NCI-H524 (cell line): Measurements from ENCODE around the gene ME1.

ENCODE experiments used
- DNase-seq, 2 experiments: peaks; one replicate each; lab custom pipeline; 2025; lab: John Stamatoyannopoulos, UW

Gene ME1

DNA sequence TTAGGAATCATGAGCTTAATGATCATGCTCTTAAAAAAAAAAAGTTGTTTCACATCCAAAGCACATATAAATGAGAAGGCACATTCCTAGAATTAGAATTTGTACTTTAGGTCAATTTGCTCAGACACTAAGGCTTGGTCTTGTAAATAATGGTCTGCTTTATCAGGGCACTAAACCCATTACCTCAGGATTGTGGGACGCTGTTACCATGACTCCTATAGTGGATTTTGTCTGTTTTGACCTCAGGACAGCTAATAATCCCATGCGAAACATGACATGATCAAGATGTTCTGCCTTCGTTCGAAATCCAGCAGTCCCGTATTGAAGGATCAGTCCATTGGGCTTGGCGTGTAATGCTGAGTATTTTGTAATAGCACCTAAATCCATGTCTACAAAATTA, 240.2 kb downstream of the ME1 start:
- DNase-seq, result no peak

DNA sequence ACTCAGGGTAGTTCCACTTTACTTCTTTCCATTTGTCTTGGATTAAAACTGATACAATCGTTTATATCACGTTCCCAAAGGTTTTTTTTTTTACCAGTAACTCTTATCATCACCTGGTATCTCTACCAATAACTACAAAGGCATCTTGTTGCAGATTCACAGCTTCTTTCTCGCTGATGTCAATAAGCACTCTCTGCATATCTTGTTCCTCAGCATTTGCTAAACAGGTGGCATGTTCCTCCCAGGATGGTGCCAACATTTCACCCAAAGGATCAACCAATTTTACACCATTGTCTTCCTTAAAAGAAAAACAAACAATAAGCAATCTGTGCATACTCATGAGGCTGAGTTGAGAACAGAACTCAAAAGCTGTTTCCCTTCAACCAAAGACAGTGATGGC, 242.3 kb downstream of the ME1 start:
- DNase-seq, result no peak

DNA sequence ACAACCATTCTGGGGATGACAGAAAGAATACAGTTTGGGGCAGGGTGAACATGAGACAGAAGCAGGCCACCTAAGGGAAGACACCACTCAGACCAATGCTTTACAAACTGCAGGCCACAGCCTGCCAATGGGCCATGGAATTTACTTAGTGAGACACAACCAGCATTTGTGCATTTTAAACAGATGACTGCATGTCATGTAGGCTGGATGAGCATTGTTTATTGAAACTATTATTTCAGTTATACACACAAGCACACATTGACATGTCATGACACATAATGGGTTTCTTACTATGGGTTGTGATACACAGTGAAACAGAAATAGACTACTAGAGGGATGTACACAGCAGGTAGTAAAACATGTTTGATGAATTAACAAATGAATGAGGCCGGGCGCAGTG, 245.8 kb downstream of the ME1 start:
- DNase-seq, result no peak

DNA sequence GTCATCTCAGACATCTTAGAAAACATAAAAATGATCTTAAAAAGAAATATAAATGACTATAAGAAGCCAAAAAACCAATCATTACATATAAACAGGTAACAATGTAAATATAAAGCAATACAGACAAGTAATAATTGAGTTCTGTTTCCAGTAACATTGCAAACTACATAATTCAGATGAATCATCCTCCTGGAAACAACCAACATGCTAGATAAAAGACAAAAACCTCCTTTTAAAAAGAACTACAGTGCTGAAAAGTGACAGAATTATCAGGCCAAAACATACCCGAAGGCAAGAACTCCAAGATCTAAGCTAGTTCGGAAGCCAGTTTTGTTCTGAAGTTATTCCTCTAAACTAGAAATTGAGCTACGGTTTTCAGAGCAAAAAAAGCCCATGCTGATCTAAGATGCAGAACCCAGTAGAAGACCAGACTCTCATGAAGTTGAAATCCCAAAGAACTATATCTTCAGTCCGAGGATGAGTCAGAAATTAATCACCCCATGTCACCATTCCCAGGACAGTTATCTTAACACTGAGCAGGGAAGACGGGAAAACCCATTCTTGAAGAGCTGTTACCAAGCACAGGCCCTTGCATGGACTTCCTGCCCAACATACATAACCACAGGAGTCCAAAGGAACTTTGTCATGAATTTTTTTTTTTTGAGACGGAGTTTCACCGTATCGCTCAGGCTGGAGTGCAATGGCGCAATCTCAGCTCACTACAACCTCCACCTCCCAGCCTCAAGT, 247.6 kb downstream of the ME1 start:
- DNase-seq, result no peak

DNA sequence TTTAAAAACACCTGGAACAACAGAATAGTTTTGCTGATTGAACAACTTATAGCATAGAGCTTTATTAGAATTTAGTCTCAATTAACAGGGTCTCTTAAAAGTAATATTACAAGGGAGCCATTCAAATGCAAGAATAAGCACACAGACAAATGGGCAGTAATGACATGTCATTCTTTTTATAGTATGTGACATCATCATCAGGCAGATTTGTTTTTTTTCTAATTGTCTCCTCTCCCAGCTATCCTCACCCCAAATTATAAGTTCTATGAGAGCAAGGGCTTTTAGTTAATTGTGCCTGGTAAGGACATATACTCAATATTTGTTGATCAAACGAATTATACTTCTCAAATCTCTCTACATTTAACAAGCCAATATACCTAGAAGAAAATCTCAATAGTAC, 248.7 kb downstream of the ME1 start:
- no peak for DNase-seq

DNA sequence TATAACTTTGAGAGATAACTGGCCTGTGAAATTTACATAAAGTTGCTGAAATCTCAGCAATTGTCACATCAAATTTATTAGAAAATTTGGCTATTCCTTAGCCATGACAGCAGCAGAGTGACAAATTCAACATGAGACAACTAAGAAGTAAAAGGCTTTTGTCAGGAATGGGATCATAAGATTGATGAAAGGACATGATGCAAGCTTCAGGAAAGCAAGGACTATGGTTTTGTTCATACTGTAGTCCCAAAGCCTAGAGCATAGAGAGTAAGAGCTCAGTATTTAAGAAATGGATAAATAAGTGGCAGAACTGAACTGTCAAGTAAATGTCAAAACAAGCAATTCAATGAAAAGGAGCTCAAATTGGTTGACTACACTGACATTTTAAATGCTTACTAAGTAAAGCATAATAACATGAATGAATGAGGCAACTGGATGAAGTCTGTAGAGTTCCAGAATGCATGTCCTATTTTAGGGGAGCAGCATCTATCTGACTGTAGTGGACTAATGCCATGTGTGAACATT, 250.4 kb downstream of the ME1 start:
- DNase-seq, result no peak

DNA sequence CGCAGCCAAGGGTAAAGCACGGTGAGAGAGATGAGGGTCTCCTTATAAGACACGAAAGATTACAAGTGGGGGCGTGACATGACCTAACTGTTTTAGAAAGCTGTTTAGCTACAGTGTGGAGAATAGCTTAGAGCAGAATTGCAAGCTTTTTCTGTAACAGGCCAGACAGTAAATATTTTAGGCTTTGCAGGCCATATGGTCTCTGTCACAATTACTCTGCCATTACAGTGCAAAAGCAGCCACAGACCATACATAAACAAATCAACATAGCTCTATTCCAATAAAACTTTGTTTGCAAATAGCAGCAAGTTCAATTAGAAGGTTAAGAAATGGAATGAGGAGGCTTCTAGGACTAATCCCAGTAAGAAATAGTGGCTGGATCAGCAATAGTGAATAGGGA, 254.6 kb downstream of the ME1 start:
- no peak for DNase-seq

DNA sequence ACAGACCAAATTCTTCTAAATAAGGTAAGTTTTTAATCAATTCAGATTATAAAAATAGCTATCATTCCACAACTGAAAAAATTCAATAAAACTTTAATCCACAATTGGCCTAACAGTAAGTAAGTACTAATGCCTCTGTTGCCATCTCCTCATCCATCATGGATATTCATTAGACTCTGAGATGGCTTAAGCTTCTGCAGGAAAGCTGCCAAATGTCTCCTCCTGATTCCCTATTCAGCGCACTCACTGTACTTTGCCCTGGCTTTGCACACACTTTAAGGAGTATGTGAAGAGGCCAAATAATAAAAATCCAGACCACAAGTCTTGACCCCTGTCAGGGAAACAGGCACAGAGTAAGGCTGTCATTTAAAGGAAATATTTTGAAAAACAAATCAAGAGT, 261.3 kb downstream of the ME1 start:
- peak in 1 of 2 experiments; percentile 4 for DNase-seq

DNA sequence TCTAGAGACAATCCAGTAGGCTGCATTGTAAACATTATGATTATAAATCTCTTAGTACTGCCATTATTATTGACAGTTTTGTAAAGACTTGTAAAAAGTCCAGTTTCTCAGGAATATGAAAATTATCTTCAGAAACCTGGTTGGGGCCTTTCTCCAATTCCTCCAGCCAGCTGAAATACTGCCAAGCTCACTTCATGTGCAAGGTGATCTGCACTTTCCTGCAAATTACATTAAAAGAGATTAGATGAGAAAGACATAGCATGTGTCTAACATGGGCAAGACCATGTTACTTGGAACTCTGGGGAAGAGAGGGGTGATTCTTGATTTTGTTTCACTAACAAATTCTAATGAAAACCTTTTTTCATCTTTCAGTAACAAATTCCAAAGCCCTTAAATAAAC, 261.7 kb downstream of the ME1 start:
- no peak for DNase-seq

DNA sequence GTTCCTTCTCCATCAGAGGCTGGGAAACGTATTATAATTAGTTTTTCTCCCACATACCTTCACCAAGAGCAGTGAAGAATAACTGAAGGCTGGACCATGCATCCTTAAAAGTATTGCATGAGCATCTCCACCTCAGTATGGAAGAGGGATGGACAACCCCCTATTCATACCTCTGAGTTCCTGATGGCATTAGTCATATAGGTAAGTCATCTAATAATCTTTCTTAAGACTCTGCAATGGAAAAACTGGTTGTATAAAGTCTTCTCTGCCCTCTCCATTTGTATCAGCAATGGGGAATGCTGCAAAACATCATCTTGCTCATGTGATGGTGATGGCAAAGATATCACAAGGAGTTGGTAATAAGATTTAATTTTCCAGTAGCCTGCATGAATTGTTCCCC, 262.3 kb downstream of the ME1 start:
- no peak for DNase-seq

DNA sequence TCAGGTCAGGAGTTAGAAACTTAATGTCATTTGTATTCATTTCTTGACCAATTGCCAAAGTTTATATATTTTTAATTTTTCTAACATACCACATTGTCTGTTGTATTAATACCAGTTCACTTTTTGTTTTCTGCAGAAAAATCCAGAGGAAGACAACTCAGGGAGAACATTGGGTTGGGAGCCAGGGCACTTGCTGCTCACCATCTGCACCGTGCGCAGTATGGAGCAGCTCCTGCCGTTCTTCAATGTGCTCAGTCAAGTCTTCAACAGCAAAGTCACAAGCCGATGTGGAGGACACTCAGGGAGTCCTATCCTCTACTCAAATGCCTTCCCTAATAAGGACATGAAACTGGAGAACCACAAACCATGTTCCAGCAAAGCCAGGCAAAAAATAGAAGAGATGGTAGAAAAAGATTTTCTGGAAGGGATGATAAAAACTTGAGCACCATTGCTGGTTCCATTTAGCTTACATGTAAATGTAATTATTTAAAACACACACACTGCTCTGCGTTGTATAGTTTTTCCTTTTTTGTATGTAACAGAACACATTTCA, 263.0 kb downstream of the ME1 start:
- DNase-seq, result no peak
